ENCODE data around the gene USP4.
A peak's percentile ranks its signal among the peaks of the same experiment; 100 is the strongest.

The USP4 gene

DNA sequence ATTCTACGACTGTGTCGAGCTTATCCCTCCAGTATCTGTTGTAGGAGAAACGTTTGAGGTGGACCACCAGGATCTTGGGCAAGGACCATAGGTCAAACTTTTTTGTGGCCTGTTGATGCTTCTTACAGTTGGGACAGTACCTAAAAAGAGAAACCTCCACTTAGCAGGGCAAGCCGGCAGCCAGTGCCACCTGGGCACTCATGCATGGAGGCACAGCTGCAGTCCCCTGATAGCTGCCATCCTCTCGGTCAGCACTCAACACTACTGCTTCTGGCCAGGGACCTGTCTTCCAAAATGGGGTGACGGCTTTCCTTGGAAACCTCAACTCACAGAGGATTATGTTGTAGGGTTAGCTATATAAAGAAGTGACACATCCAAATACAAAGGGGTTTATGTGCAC, 55.9 kb downstream of the USP4 start:
- TF ChIP-seq, protein P1, sequence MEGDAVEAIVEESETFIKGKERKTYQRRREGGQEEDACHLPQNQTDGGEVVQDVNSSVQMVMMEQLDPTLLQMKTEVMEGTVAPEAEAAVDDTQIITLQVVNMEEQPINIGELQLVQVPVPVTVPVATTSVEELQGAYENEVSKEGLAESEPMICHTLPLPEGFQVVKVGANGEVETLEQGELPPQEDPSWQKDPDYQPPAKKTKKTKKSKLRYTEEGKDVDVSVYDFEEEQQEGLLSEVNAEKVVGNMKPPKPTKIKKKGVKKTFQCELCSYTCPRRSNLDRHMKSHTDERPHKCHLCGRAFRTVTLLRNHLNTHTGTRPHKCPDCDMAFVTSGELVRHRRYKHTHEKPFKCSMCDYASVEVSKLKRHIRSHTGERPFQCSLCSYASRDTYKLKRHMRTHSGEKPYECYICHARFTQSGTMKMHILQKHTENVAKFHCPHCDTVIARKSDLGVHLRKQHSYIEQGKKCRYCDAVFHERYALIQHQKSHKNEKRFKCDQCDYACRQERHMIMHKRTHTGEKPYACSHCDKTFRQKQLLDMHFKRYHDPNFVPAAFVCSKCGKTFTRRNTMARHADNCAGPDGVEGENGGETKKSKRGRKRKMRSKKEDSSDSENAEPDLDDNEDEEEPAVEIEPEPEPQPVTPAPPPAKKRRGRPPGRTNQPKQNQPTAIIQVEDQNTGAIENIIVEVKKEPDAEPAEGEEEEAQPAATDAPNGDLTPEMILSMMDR (IDR thresholded peaks at IDR 0.05; ENCODE audit: low read depth, low read length, missing control alignments): no peak
- peaks cover 71% of the 10 kb centered on the region for H3K36me3 ChIP-seq (replicated peaks)

DNA sequence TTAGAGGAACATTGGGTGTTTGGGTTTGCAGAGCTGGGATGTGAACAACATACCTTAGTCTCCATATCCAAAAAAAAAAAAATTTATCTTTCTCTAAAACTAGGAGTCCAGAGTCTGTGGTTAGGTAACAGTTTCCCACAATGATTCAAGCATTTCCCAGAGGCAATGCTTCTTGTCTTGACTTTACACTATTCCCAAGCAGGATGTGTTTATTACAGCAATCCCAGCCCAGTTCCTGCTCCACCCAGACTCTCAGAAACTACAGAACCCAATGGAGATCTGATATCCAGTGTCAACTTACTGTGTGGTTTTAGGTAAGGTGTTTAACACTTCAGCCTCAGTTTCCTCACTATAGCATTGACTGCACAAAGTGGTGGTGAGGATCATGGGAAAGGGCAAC, 60.5 kb downstream of the USP4 start:
- Histone ChIP-seq H3K36me3 (replicated peaks) (peaks cover 34% of the 10 kb centered on the region), H3K4me3 (ENCODE audit: low read depth, low read length) (no peak overlapping the region), H3K27me3 (replicated peaks) (no peaks in the 10 kb centered on the region), H3K27ac (no peak overlapping the region)
- no peak for DNase-seq
- TF ChIP-seq, protein P1 (IDR thresholded peaks at IDR 0.05; ENCODE audit: low read depth, low read length, missing control alignments): no peak
- in situ Hi-C loops (cut with HindIII; ENCODE audit: low pct_ligation_motif_present, low sequenced_read_pairs): no loop called here

More for the DNA sequence above, 55.9 kb downstream of the USP4 start:
- Histone ChIP-seq H3K27me3 (replicated peaks) (no peaks in the 10 kb centered on the region), H3K27ac (no peak overlapping the region), H3K4me3 (ENCODE audit: low read depth, low read length) (no peak overlapping the region)
- in situ Hi-C loops (cut with HindIII; ENCODE audit: low pct_ligation_motif_present, low sequenced_read_pairs): no loop called here
- no peak for DNase-seq

DNA sequence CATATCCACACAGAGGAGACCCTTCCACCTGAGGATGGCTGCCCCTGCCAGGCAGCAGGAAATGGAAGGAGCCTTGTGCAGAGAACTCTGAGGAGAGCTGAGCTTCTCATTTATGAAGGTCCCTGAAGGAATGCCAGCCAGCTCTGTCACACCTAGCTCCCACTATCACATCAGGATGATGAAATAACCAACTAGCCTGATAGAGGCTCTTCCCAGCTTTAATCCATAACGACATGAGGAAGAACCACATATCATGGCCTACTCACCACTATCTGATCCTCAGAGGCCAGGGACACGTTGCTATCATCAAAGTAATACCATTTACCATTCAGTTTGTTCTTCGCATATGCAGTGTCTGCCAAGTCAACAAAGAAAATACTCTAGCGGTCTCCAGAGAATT, 61.3 kb downstream of the USP4 start:
- H3K4me3 ChIP-seq (ENCODE audit: low read depth, low read length): no peak overlapping the region
- peaks cover 26% of the 10 kb centered on the region for H3K36me3 ChIP-seq (replicated peaks)
- TF ChIP-seq, protein P1 (IDR thresholded peaks at IDR 0.05; ENCODE audit: low read depth, low read length, missing control alignments): no peak
- in situ Hi-C loops (cut with HindIII; ENCODE audit: low pct_ligation_motif_present, low sequenced_read_pairs): no loop called here
- no peak overlapping the region for H3K27ac ChIP-seq
- no peaks in the 10 kb centered on the region for H3K27me3 ChIP-seq (replicated peaks)
- DNase-seq: no peak

DNA sequence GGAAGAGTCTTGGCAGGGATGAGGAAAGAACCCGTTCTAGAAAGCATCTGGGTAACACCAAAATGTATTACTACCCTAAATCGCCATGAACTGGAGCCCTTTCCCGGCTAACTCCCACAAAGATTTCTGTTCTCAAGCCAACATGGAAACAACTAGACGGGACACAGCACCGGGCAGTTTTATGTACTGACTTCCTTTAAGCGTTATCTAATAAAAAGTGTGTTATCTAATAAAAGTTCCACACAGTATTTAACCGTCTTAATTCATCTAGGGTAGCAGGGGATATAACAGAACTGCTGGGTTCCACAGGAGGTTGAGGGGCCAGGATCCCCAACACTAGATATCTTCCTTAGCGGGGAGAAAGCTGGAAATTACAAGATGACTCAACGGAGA, 62.5 kb downstream of the USP4 start:
- H3K4me3 ChIP-seq (ENCODE audit: low read depth, low read length): peak overlapping the region; percentile 52
- in situ Hi-C loops (cut with HindIII; ENCODE audit: low pct_ligation_motif_present, low sequenced_read_pairs): no loop called here
- H3K36me3 ChIP-seq (replicated peaks): peaks cover 19% of the 10 kb centered on the region

DNA sequence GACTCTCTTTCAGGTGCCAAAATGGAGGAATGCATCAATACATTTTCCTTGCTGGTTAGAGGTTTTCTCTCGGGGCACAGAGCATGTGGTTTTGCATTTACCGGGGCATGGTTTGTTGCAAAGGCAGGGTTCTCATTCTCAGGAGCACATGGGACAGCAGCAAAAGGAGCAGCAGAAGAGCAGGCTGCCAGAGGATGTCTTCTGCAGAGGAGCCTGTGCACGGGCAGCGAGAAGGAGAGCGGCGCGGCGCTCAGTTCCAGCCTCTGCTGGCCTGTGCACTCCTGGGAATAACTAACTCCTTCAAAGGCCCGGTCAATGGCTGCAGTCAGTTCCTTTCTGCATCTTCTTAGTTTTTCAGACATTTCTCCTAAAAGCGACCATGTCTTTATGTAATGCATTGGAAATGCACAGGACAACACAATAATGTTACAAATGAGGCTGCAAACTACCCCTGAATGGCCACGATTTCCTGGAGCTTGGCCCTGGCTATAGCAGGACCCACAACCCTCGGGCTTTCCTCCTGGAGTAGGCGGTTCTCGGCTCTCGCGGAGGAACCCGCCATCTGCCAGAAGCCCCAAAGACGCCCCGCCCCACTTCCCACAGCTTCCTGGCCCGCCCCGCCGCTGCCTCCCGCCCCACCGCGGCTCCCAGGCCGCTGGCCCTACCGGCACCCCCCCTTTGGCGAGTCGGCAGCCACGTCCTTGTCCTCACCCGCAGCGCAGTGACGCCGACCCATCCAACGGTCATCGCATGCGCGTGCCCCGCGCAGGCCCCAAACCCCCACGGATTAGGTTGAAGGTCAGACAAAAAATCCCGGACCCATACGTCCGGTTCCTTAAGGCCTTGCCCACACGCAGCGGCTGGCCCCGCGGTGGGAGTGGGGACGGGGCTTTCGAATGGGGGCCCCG, 63.1 kb downstream of the USP4 start, which contains the start of gene C3orf62:
Gene C3orf62 (minus strand): TSS at position 758 of the 908 bp plus-strand sequence. CDS start 360 bp downstream, at position 398.
- Histone ChIP-seq H3K27me3 (replicated peaks) (no peaks in the 10 kb centered on the region), H3K27ac (peak within 1 kb of the TSS; percentile 60), H3K4me3 (ENCODE audit: low read depth, low read length) (peak within 1 kb of the TSS; percentile 52), H3K36me3 (replicated peaks) (peaks cover 19% of the 10 kb centered on the region)
- in situ Hi-C loops (cut with HindIII; ENCODE audit: low pct_ligation_motif_present, low sequenced_read_pairs): no loop called here
- TF ChIP-seq, protein P1 (IDR thresholded peaks at IDR 0.05; ENCODE audit: low read depth, low read length, missing control alignments): no peak
- peak; percentile 86 for DNase-seq

More for the DNA sequence above, 62.5 kb downstream of the USP4 start:
- TF ChIP-seq, protein P1 (IDR thresholded peaks at IDR 0.05; ENCODE audit: low read depth, low read length, missing control alignments): no peak
- Histone ChIP-seq H3K27ac (peak overlapping the region; percentile 60), H3K27me3 (replicated peaks) (no peaks in the 10 kb centered on the region)
- DNase-seq: no peak

All from brain microvascular endothelial cell (primary cell).